IMR-90 (cell line): ENCODE measurements around the gene RAB11FIP3. TPM values are rescaled to one million over a fixed set of nuclear protein-coding genes. Genes with fewer than 3 reads are reported as not detected.

Experiments used
- ATAC-seq: fragments of 200-7000 bp; cut with Tn5 transposase; 2 replicates; pipeline ENCODE4 v1.9.1; 2020; ENCODE audit warnings: low read depth, mild to moderate bottlenecking, moderate library complexity
- BruUV-seq: library from RNA; stranded (reverse); fragments of 400-500 nt; replicated peaks from 2 replicates; lab custom pipeline; 2021; lab: Mats Ljungman, UMichigan
- CTCF ChIA-PET: fragments of 300-600 bp; formaldehyde crosslinking; extraction: SDS; loops from one replicate; lab custom pipeline; 2021; ENCODE audit warnings: antibody characterized with exemption; lab: Yijun Ruan, JAX
- POLR2A ChIA-PET: fragments of 300-600 bp; sonication (Branson Sonifier 250); formaldehyde crosslinking; loops from one replicate; lab custom pipeline; 2022; ENCODE audit warnings: antibody characterized with exemption; ENCODE audit not compliant: unreplicated experiment; lab: Charles Lee
- DNase-seq: peaks from one replicate; pipeline ENCODE4 v3.0.0; 2013
- H2AFZ ChIP-seq: replicated peaks from 2 replicates; pipeline ENCODE3; 2013; ENCODE audit warnings: low read length, mild to moderate bottlenecking; ENCODE audit not compliant: poor library complexity
- H2AK5ac ChIP-seq: 2 replicates; pipeline ENCODE4 v1.6.1; 2013; ENCODE audit warnings: low read depth, low read length, inconsistent platforms
- H2AK9ac ChIP-seq: replicated peaks from 2 replicates; pipeline ENCODE3; 2013; ENCODE audit warnings: mild to moderate bottlenecking, low read depth, low read length, moderate library complexity; ENCODE audit not compliant: poor library complexity
- H2BK120ac ChIP-seq: 2 replicates; pipeline ENCODE4 v1.6.1; 2013; ENCODE audit warnings: low read depth, low read length, inconsistent platforms
- H2BK15ac ChIP-seq: 3 replicates; pipeline ENCODE4 v1.6.1; 2013; ENCODE audit warnings: low read depth, low read length, inconsistent platforms
- H2BK20ac ChIP-seq: 2 replicates; pipeline ENCODE4 v1.6.1; 2013; ENCODE audit warnings: low read depth, mild to moderate bottlenecking, inconsistent platforms, low read length, moderate library complexity
- H2BK5ac ChIP-seq: 2 replicates; pipeline ENCODE4 v1.6.1; 2013; ENCODE audit warnings: mild to moderate bottlenecking, low read depth, low read length, inconsistent platforms; ENCODE audit not compliant: poor library complexity, severe bottlenecking
- H3K14ac ChIP-seq: replicated peaks from 2 replicates; pipeline ENCODE4 v1.6.1; 2013; ENCODE audit warnings: low read depth, low read length, inconsistent platforms
- H3K18ac ChIP-seq: 2 replicates; pipeline ENCODE4 v1.6.1; 2013; ENCODE audit warnings: low read depth, low read length, control low read depth
- H3K23ac ChIP-seq: 2 replicates; pipeline ENCODE4 v1.6.1; 2013; ENCODE audit warnings: low read depth, low read length, inconsistent platforms
- H3K27ac ChIP-seq: 2 replicates; pipeline ENCODE4 v1.5.1; 2013; ENCODE audit warnings: mild to moderate bottlenecking, control low read depth, low read length; ENCODE audit not compliant: insufficient read depth
- H3K27me3 ChIP-seq: 2 replicates; pipeline ENCODE4 v1.6.1; 2013; ENCODE audit warnings: low read length; ENCODE audit not compliant: control insufficient read depth, insufficient read depth
- H3K36me3 ChIP-seq: 2 replicates; pipeline ENCODE4 v1.6.1; 2013; ENCODE audit warnings: low read length, mixed read lengths; ENCODE audit not compliant: control insufficient read depth, insufficient read depth
- H3K4ac ChIP-seq: 2 replicates; pipeline ENCODE4 v1.6.1; 2013; ENCODE audit warnings: low read depth, low read length, inconsistent platforms
- H3K4me1 ChIP-seq: 2 replicates; pipeline ENCODE4 v1.6.1; 2013; ENCODE audit warnings: low read length, mixed read lengths; ENCODE audit not compliant: control insufficient read depth, insufficient read depth
- H3K4me2 ChIP-seq: 2 replicates; pipeline ENCODE4 v1.6.1; 2013; ENCODE audit warnings: low read depth, mild to moderate bottlenecking, control low read depth, low read length, moderate library complexity
- H3K4me3 ChIP-seq: 2 replicates; pipeline ENCODE4 v1.5.1; 2013; ENCODE audit warnings: low read depth, mild to moderate bottlenecking, control low read depth, low read length, moderate library complexity; ENCODE audit not compliant: insufficient read depth
- H3K56ac ChIP-seq: 2 replicates; pipeline ENCODE4 v1.6.1; 2013; ENCODE audit warnings: low read length, inconsistent platforms; ENCODE audit not compliant: insufficient read depth; ENCODE audit errors: extremely low read depth
- H3K79me1 ChIP-seq, 2 experiments: 2 replicates each; pipeline ENCODE4 v1.6.1; 2013; ENCODE audit warnings: low read length in 2 of 2, inconsistent platforms in 1 of 2, low read depth in 1 of 2
- H3K9ac ChIP-seq: 2 replicates; pipeline ENCODE4 v1.6.1; 2013; ENCODE audit warnings: low read depth, low read length, control low read depth
- H3K9me1 ChIP-seq: 2 replicates; pipeline ENCODE4 v1.6.1; 2013; ENCODE audit warnings: low read length, inconsistent platforms; ENCODE audit not compliant: insufficient read depth
- H3K9me3 ChIP-seq: 2 replicates; pipeline ENCODE4 v1.6.1; 2013; ENCODE audit warnings: low read length; ENCODE audit not compliant: control insufficient read depth, insufficient read depth
- H4K20me1 ChIP-seq: 2 replicates; pipeline ENCODE4 v1.6.1; 2013; ENCODE audit warnings: low read length, inconsistent platforms; ENCODE audit not compliant: insufficient read depth
- H4K5ac ChIP-seq: 2 replicates; pipeline ENCODE4 v1.6.1; 2013; ENCODE audit warnings: mild to moderate bottlenecking, low read depth, low read length, control low read depth
- H4K8ac ChIP-seq, 2 experiments: 2 replicates each; pipeline ENCODE4 v1.6.1; 2013; ENCODE audit warnings: low read depth in 2 of 2, low read length in 2 of 2, control low read depth in 1 of 2, inconsistent platforms in 1 of 2
- H4K91ac ChIP-seq: 2 replicates; pipeline ENCODE4 v1.6.1; 2013; ENCODE audit warnings: low read depth, low read length, inconsistent platforms; ENCODE audit not compliant: insufficient read depth
- BHLHE40 ChIP-seq: fragments of 150-350 bp; IDR thresholded peaks from 2 replicates; pipeline ENCODE4 v1.6.1; 2016; ENCODE audit warnings: mild to moderate bottlenecking, low read depth, low read length
- CEBPB ChIP-seq: IDR thresholded peaks from 2 replicates; pipeline ENCODE4 v1.6.1; 2012; ENCODE audit warnings: low read depth, low read length, improper control_type of control experiment
- CHD1 ChIP-seq: IDR thresholded peaks from 2 replicates; pipeline ENCODE4 v1.6.1; 2012; ENCODE audit warnings: low read depth, low read length, improper control_type of control experiment
- FOS ChIP-seq: fragments of 150-350 bp; IDR thresholded peaks from 2 replicates; pipeline ENCODE4 v1.6.1; 2016; ENCODE audit warnings: low read depth, low read length
- MAFK ChIP-seq: IDR thresholded peaks from 2 replicates; pipeline ENCODE4 v1.6.1; 2012; ENCODE audit warnings: low read depth, low read length, improper control_type of control experiment
- MAZ ChIP-seq: IDR thresholded peaks from 2 replicates; pipeline ENCODE4 v1.6.1; 2012; ENCODE audit warnings: low read depth, mild to moderate bottlenecking, low read length, improper control_type of control experiment, moderate library complexity, borderline replicate concordance
- MXI1 ChIP-seq: IDR thresholded peaks from 2 replicates; pipeline ENCODE4 v1.6.1; 2012; ENCODE audit warnings: low read depth, mild to moderate bottlenecking, low read length, moderate library complexity, borderline replicate concordance
- NFE2L2 ChIP-seq: fragments of 150-350 bp; IDR thresholded peaks from 2 replicates; pipeline ENCODE4 v1.6.1; 2016; ENCODE audit warnings: low read depth, mild to moderate bottlenecking, low read length
- POLR2A ChIP-seq: IDR thresholded peaks from 2 replicates; pipeline ENCODE4 v1.6.1; 2012; ENCODE audit warnings: mild to moderate bottlenecking, low read depth, low read length
- RAD21 ChIP-seq: IDR thresholded peaks from 2 replicates; pipeline ENCODE4 v1.6.1; 2012; ENCODE audit warnings: low read length, improper control_type of control experiment
- RCOR1 ChIP-seq: IDR thresholded peaks from 2 replicates; pipeline ENCODE4 v1.6.1; 2012; ENCODE audit warnings: mild to moderate bottlenecking, low read length, improper control_type of control experiment; ENCODE audit not compliant: insufficient replicate concordance
- RFX5 ChIP-seq: IDR thresholded peaks from 2 replicates; pipeline ENCODE4 v1.8.0; 2012; ENCODE audit warnings: low read depth, mild to moderate bottlenecking, low read length, moderate library complexity
- SMC3 ChIP-seq: fragments of 150-350 bp; IDR thresholded peaks from 2 replicates; pipeline ENCODE4 v1.6.1; 2016; ENCODE audit warnings: low read depth, mild to moderate bottlenecking, antibody characterized with exemption, low read length, moderate library complexity
- USF2 ChIP-seq: fragments of 150-350 bp; IDR thresholded peaks from 2 replicates; pipeline ENCODE4 v1.6.1; 2017; ENCODE audit warnings: mild to moderate bottlenecking, antibody characterized with exemption, low read length, low read depth
- WGBS, 2 experiments: methylation state at CpG; one replicate each; pipeline versions ENCODE4 v1.1.5 to v1.1.7; 2013; ENCODE audit warnings: missing lambda C conversion rate in 2 of 2; ENCODE audit not compliant: insufficient read length in 1 of 2; ENCODE audit errors: extremely low coverage in 2 of 2; 5-methylcytosine and 5-hydroxymethylcytosine counted together
- dilution Hi-C: fragments of 300-500 bp; cut with HindIII; formaldehyde crosslinking; loops from one replicate; pipeline ENCODE4 v1.14.3; 2018; ENCODE audit warnings: low sequenced_read_pairs; ENCODE audit not compliant: unreplicated experiment
- in situ Hi-C: fragments of 300-500 bp; cut with MboI; formaldehyde crosslinking; loops from 3 replicates; pipeline ENCODE4 v1.14.3; 2019; ENCODE audit warnings: low sequenced_read_pairs, inconsistent platforms, mixed read lengths
- intact Hi-C: fragments of 100-400 bp; cut with micrococcal nuclease; formaldehyde crosslinking; loops from 2 replicates; pipeline ENCODE4 v1.10.0; 2022
- polyA plus RNA-seq, 3 experiments: library from polyadenylated mRNA; depleted of rRNA; stranded (reverse); fragments of >200 nt; gene quantifications; 2 replicates each; pipeline ENCODE4 v1.2.3, GENCODE V29; 2012; ENCODE audit warnings: low replicate concordance in 1 of 3
- total RNA-seq: library from RNA; depleted of rRNA; stranded (reverse); fragments of >200 nt; gene quantifications from 2 replicates; pipeline ENCODE4 v1.2.3, GENCODE V29; 2012
- TF ChIP-seq, protein P1 (sequence below): conservative IDR thresholded peaks from 2 replicates; pipeline ENCODE4 v1.5.1; 2012; ENCODE audit warnings: mild to moderate bottlenecking, low read depth, low read length, improper control_type of control experiment
- TF ChIP-seq, protein P2 (sequence below): fragments of 150-350 bp; IDR thresholded peaks from 2 replicates; pipeline ENCODE4 v1.6.1; 2016; ENCODE audit warnings: low read depth, mild to moderate bottlenecking, low read length, moderate library complexity, borderline replicate concordance

Gene RAB11FIP3
- total and polyA plus RNA-seq, 2 of the 4 experiments (the other 2 are of a cell fraction): 7.5 to 22.5 TPM

DNA sequence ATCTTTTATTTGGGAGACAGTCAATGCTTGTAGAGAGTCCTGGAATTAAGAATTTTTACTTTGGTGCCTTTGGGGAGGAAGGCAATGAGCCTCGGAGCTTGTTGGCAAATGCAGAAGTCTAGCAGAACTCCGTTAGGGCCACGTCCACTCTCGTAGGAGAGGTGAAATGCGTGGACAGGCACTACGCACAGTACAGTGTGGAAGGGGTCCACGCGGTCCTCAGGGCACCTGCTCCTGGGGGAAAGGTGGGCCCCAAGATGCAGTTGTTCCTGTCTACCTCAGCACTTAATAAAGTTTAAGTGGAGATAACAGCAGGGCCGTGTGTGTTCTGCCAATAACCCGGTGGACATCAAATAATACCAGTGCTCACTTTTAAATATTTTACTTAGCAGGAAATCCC is 1.8 kb downstream of the RAB11FIP3 start:
- Histone ChIP-seq H4K8ac (no peak overlapping the region), H4K5ac (no peak overlapping the region), H3K9ac (peak overlapping the region; percentile 58), H3K14ac (peak overlapping the region; percentile 87), H3K4me3 (peak overlapping the region; percentile 65), H2BK15ac (no peak overlapping the region), H2AK9ac (peak overlapping the region; percentile 74), H3K56ac (no peak overlapping the region), H3K4ac (0 out of 2 replicates have a peak overlapping the region, but pooled peaks have one; percentile 36), H2AFZ (peak overlapping the region; percentile 66), H3K9me3 (no peaks in the 10 kb centered on the region), H3K23ac (peak overlapping the region; percentile 87; the same call in 1 of the 2 replicates), H2BK5ac (no peak overlapping the region), H2BK120ac (no peak overlapping the region), H3K18ac (no peak overlapping the region), H3K9me1 (peaks cover 18% of the 10 kb centered on the region), H4K20me1 (peaks cover 41% of the 10 kb centered on the region), H3K27me3 (no peaks in the 10 kb centered on the region), H3K4me2 (peak overlapping the region; percentile 82), H3K36me3 (peaks cover 5% of the 10 kb centered on the region), H3K27ac (no peak overlapping the region), H2BK20ac (no peak overlapping the region), H2AK5ac (no peak overlapping the region), H3K79me1 (peaks cover 27 to 57% of the 10 kb centered on the region in 2 experiments), H4K91ac (no peak overlapping the region), H3K4me1 (peaks cover 13% of the 10 kb centered on the region)
- DNase-seq (no peak), ATAC-seq (no peak)
- in situ Hi-C loops (no loop called here), dilution Hi-C loops (no loop called here), intact Hi-C loops (no loop called here)
- BruUV-seq: no TSS peak
- TF ChIP-seq RFX5 (no peak), RCOR1 (no peak), CHD1 (no peak), NFE2L2 (no peak), USF2 (no peak), CEBPB (no peak), MXI1 (no peak), POLR2A (no peak), RAD21 (no peak), SMC3 (no peak), BHLHE40 (no peak), FOS (no peak), MAZ (no peak), MAFK (no peak)
- TF ChIP-seq, protein P1, sequence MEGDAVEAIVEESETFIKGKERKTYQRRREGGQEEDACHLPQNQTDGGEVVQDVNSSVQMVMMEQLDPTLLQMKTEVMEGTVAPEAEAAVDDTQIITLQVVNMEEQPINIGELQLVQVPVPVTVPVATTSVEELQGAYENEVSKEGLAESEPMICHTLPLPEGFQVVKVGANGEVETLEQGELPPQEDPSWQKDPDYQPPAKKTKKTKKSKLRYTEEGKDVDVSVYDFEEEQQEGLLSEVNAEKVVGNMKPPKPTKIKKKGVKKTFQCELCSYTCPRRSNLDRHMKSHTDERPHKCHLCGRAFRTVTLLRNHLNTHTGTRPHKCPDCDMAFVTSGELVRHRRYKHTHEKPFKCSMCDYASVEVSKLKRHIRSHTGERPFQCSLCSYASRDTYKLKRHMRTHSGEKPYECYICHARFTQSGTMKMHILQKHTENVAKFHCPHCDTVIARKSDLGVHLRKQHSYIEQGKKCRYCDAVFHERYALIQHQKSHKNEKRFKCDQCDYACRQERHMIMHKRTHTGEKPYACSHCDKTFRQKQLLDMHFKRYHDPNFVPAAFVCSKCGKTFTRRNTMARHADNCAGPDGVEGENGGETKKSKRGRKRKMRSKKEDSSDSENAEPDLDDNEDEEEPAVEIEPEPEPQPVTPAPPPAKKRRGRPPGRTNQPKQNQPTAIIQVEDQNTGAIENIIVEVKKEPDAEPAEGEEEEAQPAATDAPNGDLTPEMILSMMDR: no peak
- TF ChIP-seq, protein P2, sequence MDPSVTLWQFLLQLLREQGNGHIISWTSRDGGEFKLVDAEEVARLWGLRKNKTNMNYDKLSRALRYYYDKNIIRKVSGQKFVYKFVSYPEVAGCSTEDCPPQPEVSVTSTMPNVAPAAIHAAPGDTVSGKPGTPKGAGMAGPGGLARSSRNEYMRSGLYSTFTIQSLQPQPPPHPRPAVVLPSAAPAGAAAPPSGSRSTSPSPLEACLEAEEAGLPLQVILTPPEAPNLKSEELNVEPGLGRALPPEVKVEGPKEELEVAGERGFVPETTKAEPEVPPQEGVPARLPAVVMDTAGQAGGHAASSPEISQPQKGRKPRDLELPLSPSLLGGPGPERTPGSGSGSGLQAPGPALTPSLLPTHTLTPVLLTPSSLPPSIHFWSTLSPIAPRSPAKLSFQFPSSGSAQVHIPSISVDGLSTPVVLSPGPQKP: no peak
- WGBS, 2 experiments: 40% methylated on average over 6 of the region's 10 CpGs; no CpG with 5 or more reads in 1 of the 2 experiments
- CTCF ChIA-PET: interaction anchor here (0.7 kb wide), 1 partner anchor 65 kb away, joined by 3 read pairs; no protein-coding TSS in a partner anchor
- POLR2A ChIA-PET: no interaction called here
